GM10248 (cell line): ENCODE data around the gene TK2.
"Not testable (repeated sequence)": the region's sequence is repeated elsewhere in the genome, so short reads cannot be mapped to it uniquely, and the experiment has no call there.

Experiments
- CTCF ChIA-PET: fragments of 300-600 bp; sonication (Branson Sonifier 250); formaldehyde crosslinking; extraction: SDS; loops from one replicate; lab custom pipeline; 2021; ENCODE audit warnings: antibody characterized with exemption; lab: Yijun Ruan, JAX
- POLR2A ChIA-PET: fragments of 350-650 bp; sonication (Branson Sonifier 250); formaldehyde crosslinking; extraction: SDS; loops from one replicate; lab custom pipeline; 2020; ENCODE audit warnings: antibody characterized with exemption; lab: Yijun Ruan, JAX
- DNase-seq: peaks from one replicate; pipeline ENCODE4 v3.0.0; 2012; ENCODE audit errors: extremely low spot score
- CTCF ChIP-seq: IDR thresholded peaks from 2 replicates; pipeline ENCODE4 v1.5.1; 2012; ENCODE audit warnings: mild to moderate bottlenecking, low read depth; ENCODE audit errors: extremely low read depth, missing control alignments, control extremely low read depth

The TK2 gene

DNA sequence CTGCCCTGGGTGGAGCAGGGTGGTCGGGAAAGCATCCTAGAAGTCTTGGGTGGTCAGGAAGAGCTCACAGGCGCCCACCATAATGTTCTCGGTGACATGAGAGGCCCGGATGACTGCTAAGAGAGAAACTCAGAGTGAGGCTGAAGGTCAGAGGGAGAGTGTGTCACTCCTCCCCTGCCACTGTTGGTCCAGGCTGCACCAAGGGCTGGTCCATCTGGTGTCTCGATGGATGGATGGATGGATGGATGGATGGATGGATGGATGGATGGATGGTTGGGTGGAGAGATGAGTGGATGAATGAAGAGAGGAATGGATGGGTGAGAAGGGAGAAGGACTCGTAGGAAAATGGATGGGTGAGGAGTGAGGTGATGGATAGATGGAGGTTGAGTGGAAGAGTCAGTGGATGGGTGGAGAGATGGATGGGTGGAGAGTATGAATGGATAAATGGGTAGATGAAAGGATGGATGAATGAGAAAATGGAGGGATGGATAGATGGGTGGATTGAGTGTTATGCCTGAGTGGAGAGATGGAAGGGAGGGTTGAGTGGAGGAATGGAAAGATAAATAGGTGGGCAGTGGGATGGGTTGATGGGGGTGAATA, 79.9 kb downstream of the TK2 start:
- ChIA-PET POLR2A (no interaction called here), CTCF (interaction anchor here (1.1 to 2.4 kb wide), 4 partner anchors 13 to 113 kb away, joined by 3 to 12 read pairs (median 4); no protein-coding TSS in a partner anchor)
- DNase-seq: no peak
- no peak for TF ChIP-seq CTCF

DNA sequence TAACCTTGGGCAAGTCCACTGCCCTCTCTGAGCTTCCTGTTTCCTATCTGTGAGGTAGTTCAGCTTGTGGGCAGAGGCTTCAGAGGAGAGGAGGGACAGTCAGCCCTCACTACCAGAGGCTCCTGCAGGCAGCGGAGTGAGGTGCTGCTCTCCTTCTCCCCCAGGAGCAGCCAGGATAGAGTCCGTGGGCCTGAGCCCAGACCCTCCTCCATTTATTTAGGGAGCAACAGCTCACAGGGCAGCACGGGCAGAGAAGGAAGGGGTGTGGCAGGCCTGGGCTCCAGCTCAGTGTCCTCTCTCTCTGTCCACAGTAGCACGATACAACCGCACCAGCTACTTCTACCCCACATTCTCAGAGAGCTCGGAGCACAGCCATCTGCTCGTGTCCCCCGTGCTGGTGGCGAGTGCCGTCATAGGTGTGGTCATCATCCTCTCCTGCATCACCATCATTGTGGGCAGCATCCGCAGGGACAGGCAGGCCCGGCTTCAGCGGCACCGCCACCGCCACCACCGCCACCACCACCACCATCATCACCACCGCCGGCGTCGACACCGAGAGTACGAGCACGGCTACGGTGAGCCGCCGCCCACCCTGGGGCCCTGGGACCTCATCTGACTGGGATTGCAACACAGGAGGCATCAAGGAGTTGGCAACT, 80.5 kb downstream of the TK2 start:
- POLR2A ChIA-PET: no interaction called here
- no peak for DNase-seq
- CTCF ChIA-PET: interaction anchor here (1.1 to 2.4 kb wide), 7 partner anchors 7 to 139 kb away, joined by 3 to 12 read pairs (median 4); no protein-coding TSS in a partner anchor
- no peak for TF ChIP-seq CTCF

GRCh38 chr16:66468321-66468965, 81.5 kb downstream of the TK2 start:
- no peak for TF ChIP-seq CTCF
- no peak for DNase-seq
- CTCF ChIA-PET: interaction anchor here (1.3 to 2.4 kb wide), 6 partner anchors 8 to 140 kb away, joined by 3 to 12 read pairs (median 4); no protein-coding TSS in a partner anchor
- POLR2A ChIA-PET: no interaction called here

DNA sequence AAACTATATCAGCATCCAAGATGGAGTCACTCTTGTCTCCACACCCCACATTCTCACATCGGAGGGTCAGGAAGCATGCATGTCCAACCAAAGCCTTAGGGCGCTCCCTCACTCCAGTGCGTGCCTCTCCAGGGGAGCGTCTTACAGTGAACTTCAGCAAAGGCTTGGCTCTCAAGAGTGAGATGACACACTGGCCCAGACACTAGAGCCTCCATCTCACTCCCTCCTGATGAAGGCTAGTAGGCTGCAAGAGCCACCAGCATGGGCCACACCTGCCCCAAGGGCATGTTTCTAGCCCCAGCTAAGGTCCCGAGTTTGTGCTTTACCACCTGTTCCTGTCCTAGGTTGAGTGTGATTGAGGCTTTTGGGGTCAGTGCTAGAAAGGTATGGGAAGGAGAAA, 82.3 kb downstream of the TK2 start:
- no peak for TF ChIP-seq CTCF
- ChIA-PET POLR2A (no interaction called here), CTCF (interaction anchor here (1.5 to 2.4 kb wide), 2 partner anchors 12 to 15 kb away, joined by 4 to 12 read pairs; no protein-coding TSS in a partner anchor)
- no peak for DNase-seq

DNA sequence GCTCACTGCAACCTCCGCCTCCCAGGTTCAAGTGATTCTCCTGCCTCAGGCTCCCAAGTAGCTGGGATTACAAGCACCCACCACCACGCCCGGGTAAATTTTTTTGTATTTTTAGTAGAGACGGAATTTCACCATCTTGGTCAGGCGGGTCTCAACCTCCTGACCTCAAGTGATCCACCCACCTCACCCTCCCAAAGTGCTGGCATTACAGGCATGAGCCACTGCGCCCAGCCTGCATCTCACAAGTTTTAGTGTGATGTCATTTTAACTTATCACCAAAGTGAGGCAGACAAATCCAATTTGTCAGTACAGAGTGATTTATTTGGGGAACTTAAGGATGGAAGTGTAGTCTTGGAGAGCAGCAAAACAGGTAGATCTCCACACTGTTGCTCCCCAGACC, 83.3 kb downstream of the TK2 start:
- DNase-seq, CTCF ChIA-PET, POLR2A ChIA-PET: not testable (repeated sequence)

DNA sequence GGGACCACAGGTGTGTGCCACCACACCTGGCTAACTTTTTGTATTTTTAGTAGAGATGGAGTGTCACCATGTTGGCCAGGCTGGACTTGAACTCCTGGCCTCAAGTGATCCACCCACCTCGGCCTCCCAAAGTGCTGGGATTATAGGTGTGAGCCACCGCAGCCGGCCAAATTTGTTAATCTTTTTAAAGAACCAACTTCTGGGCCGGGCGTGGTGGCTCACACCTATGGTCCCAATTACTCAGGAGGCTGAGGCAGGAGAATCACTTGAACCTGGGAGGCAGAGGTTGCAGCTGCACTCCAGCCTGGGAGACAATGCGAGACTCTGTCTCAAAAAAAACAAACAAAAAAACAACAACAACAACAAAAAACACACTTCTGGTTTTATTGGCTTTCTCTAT, 84.0 kb downstream of the TK2 start:
- CTCF ChIA-PET: interaction anchor here (0.9 kb wide), 1 partner anchor 10 kb away, joined by 4 read pairs; no protein-coding TSS in a partner anchor
- POLR2A ChIA-PET, DNase-seq: not testable (repeated sequence)

DNA sequence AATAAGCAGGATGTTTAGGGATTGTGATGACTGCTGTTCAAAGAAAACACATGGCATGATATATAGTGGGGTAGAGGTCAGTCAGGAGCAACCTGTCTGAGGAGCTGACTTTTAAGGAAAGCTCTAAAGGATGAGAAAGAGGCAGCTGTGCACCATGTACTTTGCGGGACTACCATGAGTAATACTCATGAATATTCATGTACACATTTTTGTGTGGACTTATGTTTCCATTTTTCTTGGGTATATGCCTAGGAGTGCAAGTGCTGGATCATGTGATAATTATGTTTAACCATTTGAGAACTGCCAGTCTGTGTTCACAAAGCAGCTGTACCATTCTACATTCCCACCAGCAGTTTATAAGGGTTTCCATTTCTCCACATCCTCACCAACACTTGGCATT, 87.0 kb downstream of the TK2 start:
- ChIA-PET CTCF (interaction anchor here (1.2 kb wide), 1 partner anchor 19 kb away, joined by 3 read pairs; no protein-coding TSS in a partner anchor), POLR2A (no interaction called here)
- TF ChIP-seq CTCF: no peak
- no peak for DNase-seq
